Keratinocyte (primary cell): ENCODE measurements around the gene SDCCAG8. TPM values are rescaled to one million over a fixed set of nuclear protein-coding genes. Genes with fewer than 3 reads are reported as not detected.

Experiments
- DNase-seq: peaks from one replicate; pipeline ENCODE4 v3.0.0-alpha.2; 2011; ENCODE audit warnings: low read depth, missing footprints, low spot score
- FAIRE-seq: peaks from 2 replicates; lab custom pipeline; 2011; peaks lifted over from hg19 to GRCh38; lab: Jason Lieb, UNC
- H2AFZ ChIP-seq: 2 replicates; pipeline ENCODE4 v1.6.0; 2012; ENCODE audit warnings: low read length, control low read depth, inconsistent platforms; ENCODE audit not compliant: control insufficient read depth
- H3K27ac ChIP-seq: 2 replicates; pipeline ENCODE4 v1.5.1; 2011; ENCODE audit warnings: low read length; ENCODE audit not compliant: control insufficient read depth, insufficient read depth
- H3K27me3 ChIP-seq: 3 replicates; pipeline ENCODE4 v1.6.0; 2011; ENCODE audit warnings: low read length; ENCODE audit not compliant: control insufficient read depth, insufficient read depth; ENCODE audit errors: extremely low read depth
- H3K36me3 ChIP-seq, 2 experiments: 2 replicates in 1 of 2; 3 replicates in 1 of 2; pipeline ENCODE4 v1.5.1; 2011; ENCODE audit warnings: low read length in 2 of 2, mild to moderate bottlenecking in 1 of 2; ENCODE audit not compliant: control insufficient read depth in 2 of 2, insufficient read depth in 2 of 2; ENCODE audit errors: extremely low read depth in 1 of 2
- H3K4me1 ChIP-seq: 3 replicates; pipeline ENCODE4 v1.5.1; 2011; ENCODE audit warnings: low read length; ENCODE audit not compliant: control insufficient read depth, insufficient read depth; ENCODE audit errors: extremely low read depth
- H3K4me2 ChIP-seq: 3 replicates; pipeline ENCODE4 v1.6.0; 2011; ENCODE audit warnings: low read depth, low read length; ENCODE audit not compliant: control insufficient read depth, insufficient read depth; ENCODE audit errors: extremely low read depth
- H3K4me3 ChIP-seq, 3 experiments: fragments of 200-600 bp in 1 of 3; sonication (generic) in 1 of 3; 2 replicates in 2 of 3; 3 replicates in 1 of 3; pipeline ENCODE4 v1.5.1; 2011 to 2016; ENCODE audit warnings: low read length in 3 of 3, mild to moderate bottlenecking in 3 of 3, control low read depth in 2 of 3, inconsistent platforms in 1 of 3, low read depth in 1 of 3, mixed read lengths in 1 of 3, mixed run types in 1 of 3, moderate library complexity in 1 of 3; ENCODE audit not compliant: control insufficient read depth in 2 of 3, insufficient read depth in 2 of 3; ENCODE audit errors: extremely low read depth in 1 of 3
- H3K79me2 ChIP-seq: 2 replicates; pipeline ENCODE4 v1.6.0; 2012; ENCODE audit warnings: low read length; ENCODE audit not compliant: control insufficient read depth, insufficient read depth
- H3K9ac ChIP-seq: 3 replicates; pipeline ENCODE4 v1.6.0; 2011; ENCODE audit warnings: low read length; ENCODE audit not compliant: control insufficient read depth, insufficient read depth; ENCODE audit errors: extremely low read depth
- H3K9me1 ChIP-seq: 3 replicates; pipeline ENCODE4 v1.6.0; 2011; ENCODE audit warnings: low read length; ENCODE audit not compliant: control insufficient read depth, insufficient read depth; ENCODE audit errors: extremely low read depth
- H3K9me3 ChIP-seq: 2 replicates; pipeline ENCODE4 v1.5.1; 2012; ENCODE audit warnings: low read depth, low read length; ENCODE audit not compliant: control insufficient read depth
- H4K20me1 ChIP-seq: 3 replicates; pipeline ENCODE4 v1.6.0; 2011; ENCODE audit warnings: low read length; ENCODE audit not compliant: control insufficient read depth, insufficient read depth; ENCODE audit errors: extremely low read depth
- EZH2 ChIP-seq: IDR thresholded peaks from one replicate; pipeline ENCODE4 v1.6.1; 2012; ENCODE audit warnings: inconsistent platforms, mild to moderate bottlenecking, low read length, moderate library complexity
- dilution Hi-C: fragments of 300-500 bp; cut with MboI; formaldehyde crosslinking; loops from one replicate; pipeline ENCODE4 v1.7.0; 2020; ENCODE audit warnings: low sequenced_read_pairs; ENCODE audit not compliant: extremely low pct_ligation_motif_present
- polyA plus RNA-seq, 5 experiments: library from polyadenylated mRNA; depleted of rRNA in 3 of 5; stranded (reverse) in 3 of 5; stranded (forward) in 1 of 5; unstranded in 1 of 5; fragments of >200 nt; gene quantifications; 1 replicate in 1 of 5; 2 replicates in 3 of 5; 3 replicates in 1 of 5; pipeline versions ENCODE4 v1.2.1 to v1.2.3, GENCODE V29; 2011 to 2012; ENCODE audit warnings: missing spikeins in 2 of 5, low read depth in 1 of 5, low replicate concordance in 1 of 5
- TF ChIP-seq, protein P1 (sequence below), 3 experiments: IDR thresholded peaks in 1 of 3; conservative IDR thresholded peaks in 1 of 3; optimal IDR thresholded peaks in 1 of 3; 2 replicates in 2 of 3; 3 replicates in 1 of 3; pipeline versions ENCODE3 to v1.5.1; 2011; ENCODE audit warnings: low read length in 3 of 3, mild to moderate bottlenecking in 3 of 3, moderate library complexity in 2 of 3, control low read depth in 1 of 3, inconsistent platforms in 1 of 3; ENCODE audit not compliant: insufficient read depth in 2 of 3; ENCODE audit errors: extremely low read depth in 1 of 3

SDCCAG8 gene
- polyA plus RNA-seq, 1 donor (not counting 4 experiments of a cell fraction or from before 2014, with no cell fraction given) = 61.6 TPM

DNA sequence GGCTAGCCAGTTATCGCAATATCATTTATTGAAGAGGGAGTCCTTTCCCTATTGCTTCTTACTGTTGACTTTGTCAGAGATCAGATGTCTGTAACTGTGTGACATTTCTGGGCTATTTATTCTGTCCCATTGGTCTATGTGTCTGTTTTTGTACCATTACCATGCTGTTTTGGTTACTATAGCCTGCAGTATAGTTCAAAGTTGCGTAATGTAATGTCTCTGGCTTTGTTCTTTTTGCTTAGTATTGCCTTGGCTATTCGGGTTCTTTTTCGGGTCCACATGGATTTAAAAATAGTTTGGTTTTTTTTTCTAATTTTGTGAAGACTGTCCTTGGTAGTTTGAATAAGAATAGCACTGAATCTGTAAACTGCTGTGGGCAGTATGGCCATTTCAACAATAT is 273.7 kb downstream of the SDCCAG8 start:
- no peak for TF ChIP-seq EZH2
- TF ChIP-seq, protein P1, sequence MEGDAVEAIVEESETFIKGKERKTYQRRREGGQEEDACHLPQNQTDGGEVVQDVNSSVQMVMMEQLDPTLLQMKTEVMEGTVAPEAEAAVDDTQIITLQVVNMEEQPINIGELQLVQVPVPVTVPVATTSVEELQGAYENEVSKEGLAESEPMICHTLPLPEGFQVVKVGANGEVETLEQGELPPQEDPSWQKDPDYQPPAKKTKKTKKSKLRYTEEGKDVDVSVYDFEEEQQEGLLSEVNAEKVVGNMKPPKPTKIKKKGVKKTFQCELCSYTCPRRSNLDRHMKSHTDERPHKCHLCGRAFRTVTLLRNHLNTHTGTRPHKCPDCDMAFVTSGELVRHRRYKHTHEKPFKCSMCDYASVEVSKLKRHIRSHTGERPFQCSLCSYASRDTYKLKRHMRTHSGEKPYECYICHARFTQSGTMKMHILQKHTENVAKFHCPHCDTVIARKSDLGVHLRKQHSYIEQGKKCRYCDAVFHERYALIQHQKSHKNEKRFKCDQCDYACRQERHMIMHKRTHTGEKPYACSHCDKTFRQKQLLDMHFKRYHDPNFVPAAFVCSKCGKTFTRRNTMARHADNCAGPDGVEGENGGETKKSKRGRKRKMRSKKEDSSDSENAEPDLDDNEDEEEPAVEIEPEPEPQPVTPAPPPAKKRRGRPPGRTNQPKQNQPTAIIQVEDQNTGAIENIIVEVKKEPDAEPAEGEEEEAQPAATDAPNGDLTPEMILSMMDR (optimal IDR thresholded peaks at IDR 0.05 in 1 of 3, IDR thresholded peaks at IDR 0.05 in 1 of 3, conservative IDR thresholded peaks at IDR 0.05 in 1 of 3; ENCODE audit: extremely low read depth in 1 of 3, insufficient read depth in 2 of 3, low read length in 3 of 3) = no peak
- Histone ChIP-seq H3K27me3 (no peaks in the 10 kb centered on the region), H2AFZ (no peak overlapping the region), H3K27ac (no peak overlapping the region), H3K4me3 (no peak overlapping the region), H3K9me3 (no peaks in the 10 kb centered on the region), H3K79me2 (no peaks in the 10 kb centered on the region), H3K4me1 (peaks cover 7% of the 10 kb centered on the region), H4K20me1 (no peaks in the 10 kb centered on the region), H3K36me3 (no peaks in the 10 kb centered on the region), H3K4me2 (no peak overlapping the region), H3K9me1 (no peaks in the 10 kb centered on the region), H3K9ac (no peak overlapping the region)
- dilution Hi-C loops = no loop called here
- no peak for FAIRE-seq
- DNase-seq = no peak

- no peaks in the 10 kb centered on the region for H3K27me3 ChIP-seq
- FAIRE-seq = no peak
- dilution Hi-C loops = no loop called here
Observed at GRCh38 chr1:243535014-243535413, 279.2 kb downstream of the SDCCAG8 start.

More at GRCh38 chr1:243535014-243535413, 279.2 kb downstream of the SDCCAG8 start:
- no peaks in the 10 kb centered on the region for H3K9me1 ChIP-seq
- no peak overlapping the region for H3K4me3 ChIP-seq
- no peak overlapping the region for H2AFZ ChIP-seq
- no peak overlapping the region for H3K27ac ChIP-seq
- H3K9me3 ChIP-seq = no peaks in the 10 kb centered on the region
- TF ChIP-seq, protein P1 (optimal IDR thresholded peaks at IDR 0.05 in 1 of 3, IDR thresholded peaks at IDR 0.05 in 1 of 3, conservative IDR thresholded peaks at IDR 0.05 in 1 of 3; ENCODE audit: extremely low read depth in 1 of 3, insufficient read depth in 2 of 3, low read length in 3 of 3) = no peak
- no peak for TF ChIP-seq EZH2
- no peaks in the 10 kb centered on the region for H4K20me1 ChIP-seq
- H3K36me3 ChIP-seq = no peaks in the 10 kb centered on the region
- H3K9ac ChIP-seq = no peak overlapping the region
- H3K4me1 ChIP-seq = no peaks in the 10 kb centered on the region
- H3K79me2 ChIP-seq = no peaks in the 10 kb centered on the region
- DNase-seq = no peak
- no peak overlapping the region for H3K4me2 ChIP-seq
